Astrocyte (in vitro differentiated cells and primary cell): Measurements from ENCODE around the gene NAA11. TPM values are rescaled to one million over a fixed set of nuclear protein-coding genes. Genes with fewer than 3 reads are reported as not detected.

Experiments
- DNase-seq: peaks from one replicate; pipeline ENCODE4 v3.0.0-alpha.2; 2010; ENCODE audit warnings: low read depth
- FAIRE-seq: peaks from 2 replicates; lab custom pipeline; 2011; peaks lifted over from hg19 to GRCh38; lab: Jason Lieb, UNC
- H2AFZ ChIP-seq: 2 replicates; pipeline ENCODE4 v1.6.0; 2012; ENCODE audit warnings: low read depth, low read length, inconsistent platforms
- H3K27ac ChIP-seq: 2 replicates; pipeline ENCODE4 v1.5.1; 2011; ENCODE audit warnings: low read depth, low read length, inconsistent platforms
- H3K27me3 ChIP-seq: 2 replicates; pipeline ENCODE4 v1.6.0; 2011; ENCODE audit warnings: low read length, inconsistent platforms; ENCODE audit not compliant: insufficient read depth
- H3K36me3 ChIP-seq: 2 replicates; pipeline ENCODE4 v1.5.1; 2011; ENCODE audit warnings: low read length, inconsistent platforms; ENCODE audit not compliant: insufficient read depth
- H3K4me1 ChIP-seq: 2 replicates; pipeline ENCODE4 v1.5.1; 2011; ENCODE audit warnings: low read length, inconsistent platforms; ENCODE audit not compliant: insufficient read depth
- H3K4me2 ChIP-seq: 2 replicates; pipeline ENCODE4 v1.6.0; 2012; ENCODE audit warnings: low read length, inconsistent platforms
- H3K4me3 ChIP-seq: 2 replicates; pipeline ENCODE4 v1.5.1; 2011; ENCODE audit warnings: low read depth, mild to moderate bottlenecking, low read length, inconsistent platforms; ENCODE audit not compliant: insufficient read depth
- H3K79me2 ChIP-seq: 2 replicates; pipeline ENCODE4 v1.6.0; 2012; ENCODE audit warnings: mild to moderate bottlenecking, low read length, inconsistent platforms; ENCODE audit not compliant: insufficient read depth
- H3K9ac ChIP-seq: 2 replicates; pipeline ENCODE4 v1.6.0; 2012; ENCODE audit warnings: mild to moderate bottlenecking, low read length, inconsistent platforms
- H3K9me3 ChIP-seq: 2 replicates; pipeline ENCODE4 v1.5.1; 2012; ENCODE audit warnings: low read depth, mild to moderate bottlenecking, low read length, inconsistent platforms; ENCODE audit not compliant: insufficient read depth
- H4K20me1 ChIP-seq: 2 replicates; pipeline ENCODE4 v1.6.0; 2012; ENCODE audit warnings: low read length, inconsistent platforms; ENCODE audit not compliant: insufficient read depth
- H3K27ac Mint-ChIP-seq: one replicate; pipeline ENCODE4 v1.8.0; 2021; ENCODE audit warnings: mild to moderate bottlenecking, mixed read lengths; ENCODE audit not compliant: unreplicated experiment
- H3K27me3 Mint-ChIP-seq: one replicate; pipeline ENCODE4 v1.8.0; 2021; ENCODE audit warnings: low read depth, mixed read lengths; ENCODE audit not compliant: unreplicated experiment
- H3K36me3 Mint-ChIP-seq: one replicate; pipeline ENCODE4 v1.8.0; 2021; ENCODE audit warnings: low read depth, mixed read lengths; ENCODE audit not compliant: unreplicated experiment
- H3K4me1 Mint-ChIP-seq: one replicate; pipeline ENCODE4 v1.8.0; 2021; ENCODE audit warnings: low read depth, mixed read lengths; ENCODE audit not compliant: unreplicated experiment
- H3K4me3 Mint-ChIP-seq: one replicate; pipeline ENCODE4 v1.8.0; 2021; ENCODE audit warnings: mild to moderate bottlenecking, moderate library complexity, mixed read lengths; ENCODE audit not compliant: unreplicated experiment
- H3K9me3 Mint-ChIP-seq: one replicate; pipeline ENCODE4 v1.8.0; 2021; ENCODE audit warnings: mild to moderate bottlenecking, mixed read lengths; ENCODE audit not compliant: unreplicated experiment
- EZH2 ChIP-seq: IDR thresholded peaks from 2 replicates; pipeline ENCODE4 v1.6.1; 2012; ENCODE audit warnings: mild to moderate bottlenecking, low read length, inconsistent platforms; ENCODE audit not compliant: insufficient read depth
- total RNA-seq: library from RNA; stranded (reverse); gene quantifications from 2 replicates; pipeline ENCODE4 v1.2.1, GENCODE V29; 2021
- TF ChIP-seq, protein P1 (sequence below): IDR thresholded peaks from 2 replicates; pipeline ENCODE4 v1.5.1; 2011; ENCODE audit warnings: low read depth, mild to moderate bottlenecking, inconsistent platforms, low read length, moderate library complexity; ENCODE audit not compliant: insufficient read depth

Gene NAA11
- total RNA-seq, 1 donor from 2014 or later = not detected

DNA sequence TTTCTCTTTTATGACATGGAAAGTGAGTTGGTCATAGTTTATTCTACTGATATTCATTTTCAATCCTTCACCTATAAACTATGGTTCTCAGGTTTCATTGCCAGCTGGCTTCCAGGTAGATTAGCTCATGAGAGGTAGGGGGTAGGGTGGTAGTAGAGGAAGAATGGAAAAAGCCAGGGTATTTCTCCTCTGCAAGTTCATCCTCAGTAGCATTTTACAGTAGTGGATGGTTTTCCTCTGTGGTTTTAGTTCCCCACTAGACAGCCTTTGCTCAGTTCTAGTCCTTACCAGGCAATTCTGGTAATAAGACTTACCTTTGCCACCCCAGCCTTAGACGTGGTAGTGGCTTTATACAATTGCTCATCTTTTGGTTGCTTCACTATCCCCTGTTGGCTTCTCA is 8.9 kb upstream of the NAA11 start:
- Histone ChIP-seq H3K36me3 (no peaks in the 10 kb centered on the region), H3K9ac (no peak overlapping the region), H3K9me3 (no peaks in the 10 kb centered on the region), H3K79me2 (no peaks in the 10 kb centered on the region), H3K4me3 (no peak overlapping the region), H2AFZ (no peak overlapping the region), H4K20me1 (no peaks in the 10 kb centered on the region), H3K4me2 (no peak overlapping the region), H3K27me3 (no peaks in the 10 kb centered on the region), H3K4me1 (no peaks in the 10 kb centered on the region), H3K27ac (no peak overlapping the region)
- Mint-ChIP-seq H3K27ac (no peak overlapping the region), H3K36me3 (no peaks in the 10 kb centered on the region), H3K4me1 (no peaks in the 10 kb centered on the region), H3K9me3 (no peaks in the 10 kb centered on the region), H3K4me3 (no peak overlapping the region), H3K27me3 (no peaks in the 10 kb centered on the region)
- TF ChIP-seq EZH2 = no peak
- TF ChIP-seq, protein P1, sequence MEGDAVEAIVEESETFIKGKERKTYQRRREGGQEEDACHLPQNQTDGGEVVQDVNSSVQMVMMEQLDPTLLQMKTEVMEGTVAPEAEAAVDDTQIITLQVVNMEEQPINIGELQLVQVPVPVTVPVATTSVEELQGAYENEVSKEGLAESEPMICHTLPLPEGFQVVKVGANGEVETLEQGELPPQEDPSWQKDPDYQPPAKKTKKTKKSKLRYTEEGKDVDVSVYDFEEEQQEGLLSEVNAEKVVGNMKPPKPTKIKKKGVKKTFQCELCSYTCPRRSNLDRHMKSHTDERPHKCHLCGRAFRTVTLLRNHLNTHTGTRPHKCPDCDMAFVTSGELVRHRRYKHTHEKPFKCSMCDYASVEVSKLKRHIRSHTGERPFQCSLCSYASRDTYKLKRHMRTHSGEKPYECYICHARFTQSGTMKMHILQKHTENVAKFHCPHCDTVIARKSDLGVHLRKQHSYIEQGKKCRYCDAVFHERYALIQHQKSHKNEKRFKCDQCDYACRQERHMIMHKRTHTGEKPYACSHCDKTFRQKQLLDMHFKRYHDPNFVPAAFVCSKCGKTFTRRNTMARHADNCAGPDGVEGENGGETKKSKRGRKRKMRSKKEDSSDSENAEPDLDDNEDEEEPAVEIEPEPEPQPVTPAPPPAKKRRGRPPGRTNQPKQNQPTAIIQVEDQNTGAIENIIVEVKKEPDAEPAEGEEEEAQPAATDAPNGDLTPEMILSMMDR = no peak
- DNase-seq = no peak
- FAIRE-seq = no peak

DNA sequence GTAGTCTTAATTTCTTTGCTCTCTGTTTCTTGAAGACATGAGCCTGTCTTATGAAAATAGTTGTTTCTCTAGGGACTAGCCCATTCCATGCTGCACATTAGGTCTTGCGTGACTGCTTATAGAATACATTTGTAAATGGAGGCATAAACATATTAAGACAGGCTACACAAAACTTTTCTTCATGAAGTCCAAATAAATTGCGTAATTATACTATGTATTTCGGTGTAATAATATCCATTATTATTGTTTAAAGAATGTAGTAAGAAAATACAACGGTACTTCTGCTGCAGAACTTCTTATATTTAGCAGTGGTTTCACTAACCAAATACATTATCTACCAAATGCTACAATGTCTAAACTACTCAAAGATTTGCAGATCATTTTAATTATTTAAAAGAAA is 8.5 kb upstream of the NAA11 start:
- Mint-ChIP-seq H3K4me1 (no peaks in the 10 kb centered on the region), H3K4me3 (no peak overlapping the region), H3K27ac (no peak overlapping the region), H3K9me3 (no peaks in the 10 kb centered on the region), H3K27me3 (no peaks in the 10 kb centered on the region), H3K36me3 (no peaks in the 10 kb centered on the region)
- no peaks in the 10 kb centered on the region for H3K4me1 ChIP-seq
- H2AFZ ChIP-seq = no peak overlapping the region
- H4K20me1 ChIP-seq = no peaks in the 10 kb centered on the region
- no peak overlapping the region for H3K27ac ChIP-seq
- no peak overlapping the region for H3K4me2 ChIP-seq
- no peak for DNase-seq
- no peaks in the 10 kb centered on the region for H3K36me3 ChIP-seq
- no peaks in the 10 kb centered on the region for H3K9me3 ChIP-seq
- no peak overlapping the region for H3K9ac ChIP-seq
- H3K27me3 ChIP-seq = no peaks in the 10 kb centered on the region
- no peaks in the 10 kb centered on the region for H3K79me2 ChIP-seq
- TF ChIP-seq EZH2 = no peak
- TF ChIP-seq, protein P1 = no peak
- FAIRE-seq = no peak
- no peak overlapping the region for H3K4me3 ChIP-seq

DNA sequence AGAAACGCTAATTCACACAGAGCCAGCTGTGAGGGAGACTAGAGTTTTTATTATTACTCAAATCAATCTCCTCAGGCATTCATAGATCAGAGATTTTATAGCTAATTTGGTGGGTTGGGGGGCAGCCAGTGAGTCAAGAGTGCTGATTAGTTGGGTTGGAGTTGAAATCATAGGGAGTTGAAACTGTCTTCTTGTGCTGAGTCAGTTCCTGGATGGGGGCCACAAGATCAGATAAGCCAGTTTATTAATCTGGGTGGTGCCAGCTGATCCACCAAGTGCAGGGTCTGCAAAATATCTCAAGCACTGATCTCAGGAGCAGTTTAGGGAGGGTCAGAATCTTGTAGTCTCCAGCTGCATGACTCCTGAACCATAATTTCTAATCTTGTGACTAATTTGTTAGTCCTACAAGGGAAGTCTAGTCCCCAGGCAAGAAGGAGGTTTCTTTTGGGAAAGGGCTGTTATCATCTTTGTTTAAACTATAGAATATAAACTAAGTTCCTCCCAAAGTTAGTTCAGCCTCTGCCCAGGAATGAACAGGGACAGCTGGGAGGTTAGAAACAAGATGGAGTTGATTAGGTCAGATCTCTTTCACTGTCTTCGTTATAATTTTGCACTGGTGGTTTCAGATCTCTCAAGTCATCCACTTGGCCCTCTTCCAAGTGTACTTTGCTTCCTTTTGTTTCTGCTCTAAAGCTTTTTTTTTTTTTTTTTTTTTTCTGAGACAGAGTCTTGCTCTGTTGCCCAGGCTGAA is 5.4 kb upstream of the NAA11 start:
- no peaks in the 10 kb centered on the region for H3K9me3 ChIP-seq
- no peak overlapping the region for H3K4me3 Mint-ChIP-seq

More for the DNA sequence above, 5.4 kb upstream of the NAA11 start:
- TF ChIP-seq, protein P1 = no peak
- TF ChIP-seq EZH2 = no peak
- no peaks in the 10 kb centered on the region for H3K27me3 Mint-ChIP-seq
- no peaks in the 10 kb centered on the region for H3K36me3 Mint-ChIP-seq
- Histone ChIP-seq H3K4me3 (no peak overlapping the region), H3K79me2 (no peaks in the 10 kb centered on the region), H3K27me3 (no peaks in the 10 kb centered on the region), H3K27ac (no peak overlapping the region), H3K4me1 (no peaks in the 10 kb centered on the region), H2AFZ (no peak overlapping the region), H3K36me3 (no peaks in the 10 kb centered on the region), H4K20me1 (no peaks in the 10 kb centered on the region), H3K4me2 (no peak overlapping the region), H3K9ac (no peak overlapping the region)
- H3K27ac Mint-ChIP-seq = no peak overlapping the region
- DNase-seq (no peak), FAIRE-seq (no peak)
- H3K4me1 Mint-ChIP-seq = no peaks in the 10 kb centered on the region
- H3K9me3 Mint-ChIP-seq = no peaks in the 10 kb centered on the region
